BLaER1 treated with 17β-estradiol and CSF1 and Interleukin-3, amounts not matched to agents 10 nM and 100 nM (cell line): ENCODE data around the gene COLEC12.
A peak's percentile ranks its signal among the peaks of the same experiment; 100 is the strongest.

Source experiments
- H3K27ac ChIP-seq, 11 experiments: shearing (Covaris generic); formaldehyde crosslinking; 2 replicates each; pipeline ENCODE4 v1.8.1; 2022
- H3K27me3 ChIP-seq, 11 experiments: shearing (Covaris generic); formaldehyde crosslinking; 2 replicates each; pipeline ENCODE4 v1.8.1; 2022
- H3K36me3 ChIP-seq, 11 experiments: shearing (Covaris generic); formaldehyde crosslinking; 2 replicates each; pipeline ENCODE4 v1.8.1; 2022
- H3K4me1 ChIP-seq, 10 experiments: shearing (Covaris generic); formaldehyde crosslinking; 2 replicates each; pipeline ENCODE4 v1.8.1; 2022
- H3K4me2 ChIP-seq, 11 experiments: shearing (Covaris generic); formaldehyde crosslinking; 2 replicates each; pipeline ENCODE4 v1.8.1; 2022
- H3K4me3 ChIP-seq, 10 experiments: shearing (Covaris generic); formaldehyde crosslinking; 2 replicates each; pipeline ENCODE4 v1.8.1; 2022
- H3K9ac ChIP-seq, 11 experiments: shearing (Covaris generic); formaldehyde crosslinking; 2 replicates each; pipeline ENCODE4 v1.8.1; 2022
- H3K9me3 ChIP-seq, 11 experiments: shearing (Covaris generic); formaldehyde crosslinking; replicated peaks in 1 of 11; 2 replicates each; pipeline ENCODE4 v1.8.1; 2022
- H4K20me1 ChIP-seq, 11 experiments: shearing (Covaris generic); formaldehyde crosslinking; 2 replicates each; pipeline ENCODE4 v1.8.1; 2022
- Cebpa-rat ChIP-seq, 11 experiments: shearing (Covaris generic); IDR thresholded peaks; 2 replicates each; pipeline ENCODE4 v1.8.1; 2022

The COLEC12 gene

GRCh38 chr18:453400-453799, 47.1 kb downstream of the COLEC12 start:
- peak overlapping the region; percentile 76 to 94 (median 87) for H3K4me2 ChIP-seq
- H3K27ac ChIP-seq, result peak overlapping the region; percentile 59 to 100 (median 99)
- no peaks in the 10 kb centered on the region for H4K20me1 ChIP-seq
- peak overlapping the region in 8 of 10 experiments; percentile 2 to 24 (median 8); a peak in 6 of 20 replicates for H3K4me3 ChIP-seq
- peaks cover 63 to 92% (median 67%) of the 10 kb centered on the region in 10 experiments for H3K4me1 ChIP-seq
- H3K9me3 ChIP-seq, result peaks cover 17 to 35% (median 28%) of the 10 kb centered on the region in 11 experiments
- H3K9ac ChIP-seq, result peak overlapping the region; percentile 65 to 83 (median 75); a peak in 21 of 22 replicates
- peaks cover 0 to 22% (median 6%) of the 10 kb centered on the region in 11 experiments; a peak in 10 of 22 replicates for H3K36me3 ChIP-seq
- no peaks in the 10 kb centered on the region for H3K27me3 ChIP-seq
- no peak for TF ChIP-seq Cebpa-rat (IDR thresholded peaks at IDR 0.05)

DNA sequence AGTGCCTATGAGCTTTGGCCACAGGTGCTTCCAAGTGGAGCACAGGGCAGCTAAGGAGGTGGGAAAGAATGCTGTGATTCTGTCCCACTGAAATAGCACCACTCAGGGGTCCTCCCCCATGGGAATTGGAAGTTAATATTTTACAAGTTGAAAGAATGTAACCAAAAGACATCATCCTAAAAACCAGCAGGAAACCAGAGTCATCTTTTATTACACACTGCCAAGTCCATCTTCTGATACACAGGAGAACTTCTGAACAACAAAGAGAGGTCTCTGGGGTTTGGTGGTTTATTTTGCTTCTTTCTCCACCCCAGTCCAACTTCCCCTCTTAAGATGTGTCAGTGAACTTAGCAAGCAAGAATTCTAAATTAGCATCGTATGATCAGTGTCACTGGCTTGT, 47.7 kb downstream of the COLEC12 start:
- no peaks in the 10 kb centered on the region for H4K20me1 ChIP-seq
- H3K9me3 ChIP-seq, result peaks cover 17 to 31% (median 25%) of the 10 kb centered on the region in 11 experiments
- H3K4me1 ChIP-seq, result peaks cover 57 to 92% (median 61%) of the 10 kb centered on the region in 10 experiments
- peak overlapping the region in 3 of 10 experiments; percentile 2 to 24 (median 10); a peak in 3 of 20 replicates for H3K4me3 ChIP-seq
- peak overlapping the region; percentile 76 to 94 (median 87) for H3K4me2 ChIP-seq
- peak overlapping the region; percentile 65 to 83 (median 75); a peak in 21 of 22 replicates for H3K9ac ChIP-seq
- no peaks in the 10 kb centered on the region for H3K27me3 ChIP-seq
- TF ChIP-seq Cebpa-rat (IDR thresholded peaks at IDR 0.05), result no peak
- peak overlapping the region; percentile 59 to 100 (median 99) for H3K27ac ChIP-seq
- H3K36me3 ChIP-seq, result peaks cover 0 to 20% (median 5%) of the 10 kb centered on the region in 11 experiments; a peak in 9 of 22 replicates

DNA sequence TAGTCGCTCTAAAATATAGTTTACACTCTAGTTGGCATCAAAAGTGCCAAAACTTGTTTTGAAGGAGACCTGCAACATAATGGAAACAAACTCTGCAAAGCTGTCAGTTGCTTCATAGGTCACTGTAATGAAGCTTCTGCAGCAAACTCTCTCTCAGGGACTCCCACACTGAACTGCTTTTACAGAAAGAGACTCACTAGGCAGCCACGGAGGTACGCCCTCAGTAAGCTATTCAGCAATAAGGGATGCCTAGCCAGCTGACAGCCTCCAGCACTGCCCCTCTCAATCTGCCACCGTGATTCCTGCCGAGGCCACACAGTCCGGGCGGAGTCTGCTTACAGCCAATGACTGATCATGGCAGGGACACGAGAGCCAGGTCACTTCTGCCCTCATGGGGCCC, 51.1 kb downstream of the COLEC12 start:
- no peak overlapping the region for H3K4me3 ChIP-seq
- no peak overlapping the region for H3K9ac ChIP-seq
- H4K20me1 ChIP-seq, result no peaks in the 10 kb centered on the region
- peaks cover 25 to 85% (median 40%) of the 10 kb centered on the region in 10 experiments for H3K4me1 ChIP-seq
- no peak overlapping the region for H3K4me2 ChIP-seq
- no peaks in the 10 kb centered on the region for H3K27me3 ChIP-seq
- TF ChIP-seq Cebpa-rat (IDR thresholded peaks at IDR 0.05), result no peak
- peaks cover 0 to 21% (median 5%) of the 10 kb centered on the region in 11 experiments; a peak in 9 of 22 replicates for H3K36me3 ChIP-seq
- H3K9me3 ChIP-seq, result peaks cover 17 to 31% (median 25%) of the 10 kb centered on the region in 11 experiments
- peak overlapping the region in 2 of 11 experiments; percentile 12 to 13; a peak in 1 of 22 replicates for H3K27ac ChIP-seq

- H3K9ac ChIP-seq, result no peak overlapping the region
- TF ChIP-seq Cebpa-rat (IDR thresholded peaks at IDR 0.05), result no peak
- peak overlapping the region in 2 of 11 experiments; percentile 40 to 51; a peak in 2 of 22 replicates for H3K27ac ChIP-seq
- H3K4me1 ChIP-seq, result peaks cover 14 to 74% (median 28%) of the 10 kb centered on the region in 10 experiments
- peaks cover 0 to 33% (median 5%) of the 10 kb centered on the region in 11 experiments; a peak in 9 of 22 replicates for H3K36me3 ChIP-seq
- peak overlapping the region in 3 of 11 experiments; percentile 71 to 77 (median 77); a peak in 5 of 22 replicates for H3K4me2 ChIP-seq
- H3K4me3 ChIP-seq, result no peak overlapping the region
- H3K9me3 ChIP-seq, result peaks cover 22 to 37% (median 30%) of the 10 kb centered on the region in 11 experiments
- H4K20me1 ChIP-seq, result no peaks in the 10 kb centered on the region
- no peaks in the 10 kb centered on the region for H3K27me3 ChIP-seq
These were observed 52.2 kb downstream of the COLEC12 start for GRCh38 chr18:448116-448790.

- H3K4me2 ChIP-seq, result peak overlapping the region in 10 of 11 experiments; percentile 27 to 79 (median 62); a peak in 19 of 22 replicates
- H4K20me1 ChIP-seq, result no peaks in the 10 kb centered on the region
- H3K9ac ChIP-seq, result peak overlapping the region in 1 of 11 experiments; percentile 17; a peak in 1 of 22 replicates
- H3K9me3 ChIP-seq, result peaks cover 22 to 45% (median 33%) of the 10 kb centered on the region in 11 experiments
- TF ChIP-seq Cebpa-rat (IDR thresholded peaks at IDR 0.05), result no peak
- peaks cover 0 to 45% (median 5%) of the 10 kb centered on the region in 11 experiments; a peak in 9 of 22 replicates for H3K36me3 ChIP-seq
- no peaks in the 10 kb centered on the region for H3K27me3 ChIP-seq
- peaks cover 2 to 62% (median 16%) of the 10 kb centered on the region in 10 experiments for H3K4me1 ChIP-seq
- H3K27ac ChIP-seq, result peak overlapping the region in 6 of 11 experiments; percentile 3 to 54 (median 24); a peak in 7 of 22 replicates
- no peak overlapping the region for H3K4me3 ChIP-seq
These were observed 53.5 kb downstream of the COLEC12 start for GRCh38 chr18:446941-447560.

- Histone ChIP-seq H3K4me2 (no peak overlapping the region), H3K9ac (no peak overlapping the region), H3K27ac (no peak overlapping the region), H3K27me3 (no peaks in the 10 kb centered on the region), H3K36me3 (peaks cover 0 to 31% (median 0%) of the 10 kb centered on the region in 11 experiments; a peak in 6 of 22 replicates), H3K4me3 (no peak overlapping the region), H3K9me3 (peaks cover 6 to 25% (median 14%) of the 10 kb centered on the region in 11 experiments; a peak in 21 of 22 replicates), H4K20me1 (no peaks in the 10 kb centered on the region), H3K4me1 (peaks cover 0 to 49% (median 11%) of the 10 kb centered on the region in 10 experiments; a peak in 18 of 20 replicates)
- TF ChIP-seq Cebpa-rat (IDR thresholded peaks at IDR 0.05), result peak in 3 of 11 experiments; percentile 11 to 46 (median 44); a peak in 2 of 22 replicates
These were observed 55.4 kb downstream of the COLEC12 start for GRCh38 chr18:445055-445454.

DNA sequence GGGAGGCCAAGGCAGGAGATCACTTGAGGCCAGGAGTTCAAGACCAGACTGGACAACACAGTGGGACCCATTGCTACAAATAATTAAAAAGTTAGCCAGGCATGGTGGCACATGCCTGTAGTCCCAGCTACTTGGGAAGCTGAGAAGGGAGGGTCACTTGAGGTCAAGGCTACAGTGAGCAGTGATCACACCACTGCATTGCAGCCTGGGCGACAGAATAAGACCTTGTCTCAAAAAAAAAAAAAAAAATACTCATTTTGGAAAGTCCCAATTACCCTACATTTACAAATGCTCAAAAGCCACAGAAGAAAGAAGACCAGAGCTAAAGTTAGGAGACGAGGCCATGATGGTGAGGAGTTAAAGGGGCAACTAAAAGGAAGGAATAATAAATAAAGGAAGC, 61.9 kb downstream of the COLEC12 start:
- Histone ChIP-seq H3K9ac (peak overlapping the region in 1 of 11 experiments; percentile 34; a peak in 1 of 22 replicates), H3K27me3 (no peaks in the 10 kb centered on the region), H3K9me3 (peaks cover 0 to 31% (median 7%) of the 10 kb centered on the region in 11 experiments; a peak in 17 of 22 replicates), H3K4me2 (peak overlapping the region in 3 of 11 experiments; percentile 43 to 83 (median 63); a peak in 6 of 22 replicates), H3K4me3 (no peak overlapping the region), H3K4me1 (peaks cover 0 to 45% (median 10%) of the 10 kb centered on the region in 10 experiments; a peak in 12 of 20 replicates), H4K20me1 (no peaks in the 10 kb centered on the region), H3K36me3 (peaks cover 0 to 36% (median 0%) of the 10 kb centered on the region in 11 experiments; a peak in 5 of 22 replicates), H3K27ac (peak overlapping the region in 2 of 11 experiments; percentile 38 to 43; a peak in 3 of 22 replicates)
- no peak for TF ChIP-seq Cebpa-rat (IDR thresholded peaks at IDR 0.05)

DNA sequence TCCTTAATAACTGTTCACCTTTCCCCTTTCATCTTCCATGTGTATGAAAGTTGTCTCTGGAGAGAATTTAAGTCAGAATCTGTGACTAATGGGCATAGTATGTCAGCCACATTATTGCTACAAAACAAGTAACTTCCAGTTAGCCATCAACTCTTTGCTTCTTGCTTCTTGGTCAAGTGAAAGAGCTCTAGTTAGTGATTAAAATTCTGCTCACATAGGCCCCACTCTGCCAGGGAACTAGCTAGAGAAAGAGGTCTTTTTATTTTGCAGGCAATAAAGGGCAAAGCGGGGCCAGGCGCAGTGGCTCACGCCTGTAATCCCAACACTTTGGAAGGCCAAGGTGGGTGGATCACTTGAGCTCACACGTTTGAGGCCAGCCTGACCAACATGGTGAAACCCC, 64.6 kb downstream of the COLEC12 start:
- H3K9ac ChIP-seq, result no peak overlapping the region
- TF ChIP-seq Cebpa-rat (IDR thresholded peaks at IDR 0.05), result no peak
- peaks cover 0 to 17% (median 0%) of the 10 kb centered on the region in 11 experiments; a peak in 3 of 22 replicates for H3K9me3 ChIP-seq
- H3K36me3 ChIP-seq, result peaks cover 0 to 19% (median 0%) of the 10 kb centered on the region in 11 experiments; a peak in 5 of 22 replicates
- no peak overlapping the region for H3K27ac ChIP-seq
- H3K4me1 ChIP-seq, result peaks cover 0 to 60% (median 23%) of the 10 kb centered on the region in 10 experiments; a peak in 14 of 20 replicates
- H4K20me1 ChIP-seq, result no peaks in the 10 kb centered on the region
- no peaks in the 10 kb centered on the region for H3K27me3 ChIP-seq
- H3K4me3 ChIP-seq, result no peak overlapping the region
- H3K4me2 ChIP-seq, result 0 out of 22 replicates have a peak overlapping the region, but pooled peaks of 1 of the 11 experiments have one; percentile 17
